Memory B cell (primary cell): ENCODE data around the gene DOCK1.
"Not testable (repeated sequence)": the region's sequence is repeated elsewhere in the genome, so short reads cannot be mapped to it uniquely, and the experiment has no call there.

Source experiments
- ATAC-seq: fragments of 150-1000 bp; cut with Tn5 transposase; 2 replicates; pipeline ENCODE4 v1.10.0; 2021; ENCODE audit warnings: low read depth, mild to moderate bottlenecking, moderate library complexity
- DNase-seq, 2 donors: peaks; one replicate each; pipeline ENCODE4 v3.0.0; 2022; ENCODE audit warnings: low spot score in 2 of 2
- H3K27ac Mint-ChIP-seq: one replicate; pipeline ENCODE4 v1.8.0; 2022; ENCODE audit warnings: mild to moderate bottlenecking, moderate library complexity, mixed read lengths
- H3K27me3 Mint-ChIP-seq: one replicate; pipeline ENCODE4 v1.8.0; 2022; ENCODE audit warnings: mixed read lengths
- H3K36me3 Mint-ChIP-seq: one replicate; pipeline ENCODE4 v1.8.0; 2022; ENCODE audit warnings: mild to moderate bottlenecking, mixed read lengths
- H3K4me1 Mint-ChIP-seq: one replicate; pipeline ENCODE4 v1.8.0; 2022; ENCODE audit warnings: mixed read lengths
- H3K4me3 Mint-ChIP-seq: one replicate; pipeline ENCODE4 v1.8.0; 2022; ENCODE audit warnings: mild to moderate bottlenecking, moderate library complexity, mixed read lengths
- H3K9me3 Mint-ChIP-seq: one replicate; pipeline ENCODE4 v1.8.0; 2022; ENCODE audit warnings: mixed read lengths

The DOCK1 gene

DNA sequence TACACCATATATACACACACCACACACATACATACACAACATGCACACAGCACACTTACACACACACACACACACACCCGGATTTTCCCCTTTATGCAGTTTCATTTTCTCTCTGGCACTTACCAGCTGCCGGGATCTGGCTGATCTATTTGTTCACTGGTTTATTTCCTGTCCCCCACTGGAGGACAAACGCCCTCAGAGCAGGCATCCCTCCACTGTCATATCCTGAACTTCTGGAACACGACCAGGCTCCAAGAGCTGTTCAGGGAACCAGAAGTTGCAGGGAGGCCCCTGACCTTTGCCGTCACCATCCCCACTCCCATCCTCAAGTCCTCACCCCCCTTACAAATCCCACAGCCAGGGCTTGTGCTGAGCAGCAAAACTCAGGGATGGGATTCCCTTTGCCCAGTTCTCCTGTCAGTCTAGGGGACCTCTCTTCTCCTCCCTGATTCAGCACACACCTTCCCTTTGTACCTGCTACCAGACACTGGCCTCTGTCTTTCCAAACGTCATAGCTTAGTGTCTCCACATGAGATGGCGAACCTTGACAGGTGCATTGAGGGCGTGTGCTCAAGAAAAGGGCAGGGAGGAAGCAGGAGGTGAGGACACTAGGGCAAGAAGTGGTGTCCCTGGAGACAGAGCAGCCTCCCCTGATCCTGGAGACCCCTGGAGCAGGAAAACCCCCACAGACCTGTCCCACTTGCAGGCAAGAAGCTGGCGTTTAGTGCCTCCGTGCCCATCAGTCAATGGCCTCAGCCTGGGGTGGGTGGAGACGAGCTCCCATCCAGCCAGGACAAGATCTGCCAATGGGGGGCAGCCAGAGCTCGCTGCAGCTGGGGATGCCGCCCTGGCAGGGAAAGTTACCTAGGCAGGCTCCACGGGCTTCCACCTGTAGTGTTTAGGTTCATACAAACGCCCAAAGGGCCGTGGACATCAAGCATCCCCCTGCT, 12.7 kb upstream of the DOCK1 start:
- ATAC-seq (no peak), DNase-seq (no peak)
- Mint-ChIP-seq H3K27me3 (no peaks in the 10 kb centered on the region), H3K4me3 (no peak overlapping the region), H3K36me3 (no peaks in the 10 kb centered on the region), H3K4me1 (no peaks in the 10 kb centered on the region), H3K27ac (no peak overlapping the region), H3K9me3 (peaks cover 4% of the 10 kb centered on the region)

GRCh38 chr10:126893206-126893605, 12.0 kb upstream of the DOCK1 start:
- no peak overlapping the region for H3K4me3 Mint-ChIP-seq
- DNase-seq = no peak
- no peak for ATAC-seq
- no peaks in the 10 kb centered on the region for H3K27me3 Mint-ChIP-seq
- H3K27ac Mint-ChIP-seq = no peak overlapping the region
- H3K36me3 Mint-ChIP-seq = no peaks in the 10 kb centered on the region
- no peaks in the 10 kb centered on the region for H3K4me1 Mint-ChIP-seq
- H3K9me3 Mint-ChIP-seq = peaks cover 8% of the 10 kb centered on the region

DNA sequence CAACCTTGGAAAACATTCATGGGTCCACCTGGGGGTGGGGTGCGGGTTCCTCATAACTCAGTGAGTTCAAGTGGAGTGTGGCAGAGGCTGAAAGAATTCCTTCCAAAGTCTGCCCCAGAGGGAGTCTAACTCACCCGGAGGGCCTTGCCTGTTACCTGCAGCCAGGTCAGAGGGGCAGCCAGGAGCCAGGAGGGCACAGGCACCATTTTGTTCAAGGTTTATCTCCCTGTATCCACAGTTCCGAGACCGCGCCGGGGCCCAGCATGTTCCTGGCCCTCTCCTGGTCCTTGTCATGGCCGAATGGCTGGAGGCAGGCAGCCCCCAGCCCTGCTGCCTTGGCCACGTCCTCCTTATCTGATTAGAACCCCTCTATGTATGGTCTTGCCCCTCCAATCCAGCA, 11.4 kb upstream of the DOCK1 start:
- H3K4me1 Mint-ChIP-seq = no peaks in the 10 kb centered on the region
- H3K27me3 Mint-ChIP-seq = no peaks in the 10 kb centered on the region
- no peaks in the 10 kb centered on the region for H3K36me3 Mint-ChIP-seq
- no peak overlapping the region for H3K4me3 Mint-ChIP-seq
- DNase-seq (no peak), ATAC-seq (no peak)
- no peak overlapping the region for H3K27ac Mint-ChIP-seq
- H3K9me3 Mint-ChIP-seq = peaks cover 8% of the 10 kb centered on the region

GRCh38 chr10:126895214-126895781, 9.9 kb upstream of the DOCK1 start:
- no peaks in the 10 kb centered on the region for H3K36me3 Mint-ChIP-seq
- no peak overlapping the region for H3K27ac Mint-ChIP-seq
- no peaks in the 10 kb centered on the region for H3K27me3 Mint-ChIP-seq
- peaks cover 11% of the 10 kb centered on the region for H3K9me3 Mint-ChIP-seq
- no peak overlapping the region for H3K4me3 Mint-ChIP-seq
- DNase-seq (no peak), ATAC-seq (no peak)
- H3K4me1 Mint-ChIP-seq = no peaks in the 10 kb centered on the region

GRCh38 chr10:126898460-126898859, 6.8 kb upstream of the DOCK1 start:
- H3K36me3 Mint-ChIP-seq = no peaks in the 10 kb centered on the region
- no peak for ATAC-seq

GRCh38 chr10:126899529-126899928, 5.7 kb upstream of the DOCK1 start:
- peaks cover 11% of the 10 kb centered on the region for H3K9me3 Mint-ChIP-seq
- not testable (repeated sequence) for H3K27ac Mint-ChIP-seq, H3K27me3 Mint-ChIP-seq, ATAC-seq, DNase-seq, H3K4me1 Mint-ChIP-seq, H3K36me3 Mint-ChIP-seq, H3K4me3 Mint-ChIP-seq

More at GRCh38 chr10:126898460-126898859, 6.8 kb upstream of the DOCK1 start:
- DNase-seq = no peak
- Mint-ChIP-seq H3K27me3 (peaks cover 1% of the 10 kb centered on the region), H3K27ac (no peak overlapping the region), H3K4me3 (no peak overlapping the region), H3K9me3 (peaks cover 8% of the 10 kb centered on the region), H3K4me1 (no peaks in the 10 kb centered on the region)

DNA sequence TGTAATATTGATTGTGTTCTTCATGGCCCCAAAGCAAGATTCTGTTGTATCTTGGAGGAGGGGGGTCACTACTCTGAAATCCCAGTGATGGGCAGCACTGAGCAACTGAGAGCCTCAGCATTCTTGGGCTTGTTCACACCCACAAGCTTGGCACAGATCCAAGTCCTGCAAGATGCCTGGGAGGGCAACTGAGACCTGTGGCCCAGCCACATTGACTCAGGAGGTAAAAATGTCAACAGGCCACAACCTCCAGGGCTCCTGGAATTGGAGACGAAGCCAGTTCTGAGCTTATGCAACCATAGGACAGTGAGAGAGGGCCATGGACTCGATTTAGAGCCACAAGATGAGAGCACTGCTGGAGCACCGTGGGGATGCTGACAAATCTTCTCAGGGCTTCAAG, 3.1 kb upstream of the DOCK1 start:
- Mint-ChIP-seq H3K27ac (no peak overlapping the region), H3K9me3 (peaks cover 11% of the 10 kb centered on the region), H3K27me3 (peaks cover 10% of the 10 kb centered on the region), H3K4me1 (no peaks in the 10 kb centered on the region), H3K4me3 (no peak overlapping the region), H3K36me3 (peaks cover 5% of the 10 kb centered on the region)
- DNase-seq (no peak), ATAC-seq (no peak)

DNA sequence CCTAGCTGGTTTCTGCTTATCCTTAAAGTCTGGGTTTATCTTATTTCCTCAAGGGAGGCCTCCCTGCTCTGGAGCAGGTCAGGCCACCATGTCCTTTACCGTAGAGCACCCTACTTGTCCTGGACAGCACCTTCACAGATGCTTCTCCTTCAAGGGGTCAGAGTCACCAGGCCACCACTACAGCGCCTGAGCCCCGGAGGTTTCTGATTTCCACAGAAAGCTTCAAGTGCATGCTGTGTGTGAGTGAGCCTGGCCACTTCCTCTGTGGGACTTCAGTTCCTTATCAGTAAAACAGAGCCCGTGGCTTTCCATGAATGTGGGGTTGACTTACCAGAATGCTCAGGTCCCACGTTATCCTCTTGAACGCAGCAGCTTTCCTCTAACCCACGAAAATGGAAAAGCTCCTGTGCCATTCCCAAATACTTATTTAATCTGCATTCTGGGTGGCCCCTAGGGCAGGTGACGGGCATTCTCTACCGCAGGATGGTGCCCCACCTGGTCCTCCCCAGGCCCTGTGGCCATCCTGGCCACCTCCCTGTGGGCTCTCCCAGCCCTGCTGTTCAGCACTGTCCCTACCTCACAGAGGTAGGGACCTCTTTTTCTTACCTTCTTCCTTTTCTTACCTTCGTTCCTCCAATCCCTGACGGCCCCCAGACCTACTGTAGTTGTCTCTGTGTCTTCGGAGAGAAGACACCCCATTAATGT, 1.4 kb upstream of the DOCK1 start:
- ATAC-seq (no peak), DNase-seq (no peak)
- Mint-ChIP-seq H3K36me3 (peaks cover 5% of the 10 kb centered on the region), H3K4me1 (no peaks in the 10 kb centered on the region), H3K9me3 (peaks cover 7% of the 10 kb centered on the region), H3K27ac (no peak overlapping the region), H3K4me3 (no peak overlapping the region), H3K27me3 (peaks cover 10% of the 10 kb centered on the region)

DNA sequence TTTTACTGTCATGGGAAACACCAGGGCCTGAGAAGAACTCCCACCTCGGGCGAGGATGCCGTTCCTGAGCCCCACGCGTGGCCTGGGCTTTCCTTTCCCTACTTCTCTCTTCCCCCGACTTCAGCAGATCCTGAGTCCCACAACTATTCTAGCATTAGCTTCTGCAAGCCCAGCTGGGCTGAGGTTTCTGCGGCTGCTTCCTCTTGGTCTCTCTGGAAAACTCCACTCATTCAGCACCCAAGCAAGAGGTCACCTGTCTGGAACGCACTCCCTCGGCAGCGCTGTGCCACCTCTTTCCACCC, 761 bp upstream of the DOCK1 start:
- no peaks in the 10 kb centered on the region for H3K4me1 Mint-ChIP-seq
- H3K9me3 Mint-ChIP-seq = peaks cover 7% of the 10 kb centered on the region
- peaks cover 5% of the 10 kb centered on the region for H3K36me3 Mint-ChIP-seq
- no peak overlapping the region for H3K4me3 Mint-ChIP-seq
- H3K27me3 Mint-ChIP-seq = peaks cover 10% of the 10 kb centered on the region
- no peak overlapping the region for H3K27ac Mint-ChIP-seq
- no peak for DNase-seq
- ATAC-seq = no peak

- Mint-ChIP-seq H3K27me3 (peaks cover 10% of the 10 kb centered on the region), H3K4me1 (no peaks in the 10 kb centered on the region), H3K9me3 (peaks cover 4% of the 10 kb centered on the region), H3K27ac (no peak overlapping the region), H3K36me3 (peaks cover 5% of the 10 kb centered on the region), H3K4me3 (peak overlapping the region; percentile 37)
- DNase-seq = no peak
- no peak for ATAC-seq
These were observed 812 bp downstream of the DOCK1 start for GRCh38 chr10:126905776-126906703.

GRCh38 chr10:126906704-126907422, 1.6 kb downstream of the DOCK1 start:
- H3K4me3 Mint-ChIP-seq = no peak overlapping the region
- H3K9me3 Mint-ChIP-seq = peaks cover 4% of the 10 kb centered on the region
- H3K4me1 Mint-ChIP-seq = no peaks in the 10 kb centered on the region
- no peak for DNase-seq
- no peak for ATAC-seq
- H3K36me3 Mint-ChIP-seq = peaks cover 5% of the 10 kb centered on the region
- peaks cover 10% of the 10 kb centered on the region for H3K27me3 Mint-ChIP-seq
- no peak overlapping the region for H3K27ac Mint-ChIP-seq

GRCh38 chr10:126907423-126907970, 2.3 kb downstream of the DOCK1 start:
- H3K4me3 Mint-ChIP-seq = no peak overlapping the region
- no peak for DNase-seq
- H3K4me1 Mint-ChIP-seq = no peaks in the 10 kb centered on the region
- H3K27ac Mint-ChIP-seq = no peak overlapping the region
- ATAC-seq = no peak
- H3K36me3 Mint-ChIP-seq = peaks cover 5% of the 10 kb centered on the region
- H3K9me3 Mint-ChIP-seq = peaks cover 4% of the 10 kb centered on the region
- peaks cover 10% of the 10 kb centered on the region for H3K27me3 Mint-ChIP-seq

- H3K4me1 Mint-ChIP-seq = no peaks in the 10 kb centered on the region
- no peak for DNase-seq
- no peak for ATAC-seq
- peaks cover 5% of the 10 kb centered on the region for H3K36me3 Mint-ChIP-seq
- H3K27me3 Mint-ChIP-seq = peaks cover 10% of the 10 kb centered on the region
- H3K9me3 Mint-ChIP-seq = peaks cover 4% of the 10 kb centered on the region
- H3K4me3 Mint-ChIP-seq = no peak overlapping the region
- H3K27ac Mint-ChIP-seq = no peak overlapping the region
These were observed 3.0 kb downstream of the DOCK1 start for GRCh38 chr10:126908225-126908624.
